ENCODE results near the gene GNAI1. TPM values are rescaled to one million over a fixed set of nuclear protein-coding genes. Genes with fewer than 3 reads are reported as not detected.

GNAI1 gene
- total and polyA plus RNA-seq, 10 of the 15 experiments (the other 5 are each of a cell fraction or from before 2014, with no cell fraction given) = not detected

GRCh38 chr7:80146545-80147182, 12.0 kb downstream of the GNAI1 start:
- Histone ChIP-seq H2AFZ (ENCODE audit: control insufficient read depth, low read depth, low read length) (no peak overlapping the region), H3K36me3 (ENCODE audit: control insufficient read depth in 2 of 2, insufficient read depth in 2 of 2, low read length in 1 of 2) (no peaks in the 10 kb centered on the region), H3K27ac (ENCODE audit: control insufficient read depth, insufficient read depth) (no peak overlapping the region), H3K27me3 (replicated peaks in 1 of 2; ENCODE audit: control insufficient read depth in 2 of 2, insufficient read depth in 2 of 2, low read length in 1 of 2) (no peaks in the 10 kb centered on the region), H3K4me2 (ENCODE audit: control insufficient read depth, insufficient read depth) (no peak overlapping the region), H3K9ac (ENCODE audit: control insufficient read depth, insufficient read depth, low read length) (no peak overlapping the region), H3K79me2 (ENCODE audit: control insufficient read depth, insufficient read depth, low read length) (no peaks in the 10 kb centered on the region), H3K4me1 (ENCODE audit: control insufficient read depth, insufficient read depth, low read length) (no peaks in the 10 kb centered on the region), H3K4me3 (no peak overlapping the region), H4K20me1 (ENCODE audit: control insufficient read depth, insufficient read depth) (no peaks in the 10 kb centered on the region), H3K9me3 (replicated peaks; ENCODE audit: control insufficient read depth, insufficient read depth, low read length) (no peaks in the 10 kb centered on the region)
- CTCF ChIA-PET = interaction anchor here (1.0 kb wide), 1 partner anchor 13 kb away, joined by 5 read pairs; no protein-coding TSS in a partner anchor
- intact Hi-C loops (cut with micrococcal nuclease; ENCODE audit: unreplicated experiment) = no loop called here
- SMC1A ChIA-PET (ENCODE audit: uncharacterized antibody, unreplicated experiment) = no interaction called here
- POLR2A ChIA-PET = no interaction called here
- no TSS peak for BruUV-seq (replicated peaks)
- 3% methylated on average over 4 of the region's 4 CpGs for WGBS (ENCODE audit: insufficient coverage, insufficient replicate concordance, low lambda C conversion rate, missing lambda C conversion rate)
- RAD21 ChIA-PET (ENCODE audit: unreplicated experiment) = no interaction called here
- TF ChIP-seq E2F4 (IDR thresholded peaks at IDR 0.05; ENCODE audit: low read depth, low read length) (no peak), BMI1 (IDR thresholded peaks at IDR 0.05; ENCODE audit: borderline replicate concordance) (no peak), ATF3 (IDR thresholded peaks at IDR 0.05; ENCODE audit: borderline replicate concordance, extremely low read depth, low read depth, low read length) (no peak), WRNIP1 (IDR thresholded peaks at IDR 0.05; ENCODE audit: borderline replicate concordance, low read depth, low read length) (no peak), MYC (IDR thresholded peaks at IDR 0.05; ENCODE audit: insufficient read depth, insufficient read length, insufficient replicate concordance, low read length, severe bottlenecking) (no peak), MLLT1 (IDR thresholded peaks at IDR 0.05) (no peak), EED (IDR thresholded peaks at IDR 0.05; ENCODE audit: low read depth) (no peak), SUPT20H (IDR thresholded peaks at IDR 0.05; ENCODE audit: borderline replicate concordance, control insufficient read depth, low read depth, low read length) (no peak), MEF2A (IDR thresholded peaks at IDR 0.05; ENCODE audit: insufficient read depth, low read depth, low read length) (no peak), ZBTB4 (CRISPR knock-in tag; IDR thresholded peaks at IDR 0.05) (no peak), KAT2A (conservative IDR thresholded peaks at IDR 0.05; ENCODE audit: control insufficient read depth, low read depth, low read length) (no peak)
- in situ Hi-C loops (cut with MboI) = no loop called here
- DNase-seq (ENCODE audit: low read depth, low spot score) (no peak), FAIRE-seq (no peak), ATAC-seq (no peak)

Data from GM12878 (cell line).